OCI-LY3 (cell line): Measurements from ENCODE around the gene TAGLN2.

Source experiments
- EZH2phosphoT487 ChIP-seq: fragments of 200-600 bp; shearing (Covaris generic); IDR thresholded peaks from 2 replicates; pipeline ENCODE4 v1.6.1; 2018; ENCODE audit warnings: antibody characterized with exemption, mixed run types, low read depth
- TF ChIP-seq, protein P1 (sequence below): fragments of 200-600, 300-600 bp; sonication (generic); IDR thresholded peaks from 2 replicates; pipeline ENCODE4 v1.5.1; 2014; ENCODE audit warnings: antibody characterized with exemption, low read length, low read depth

DNA sequence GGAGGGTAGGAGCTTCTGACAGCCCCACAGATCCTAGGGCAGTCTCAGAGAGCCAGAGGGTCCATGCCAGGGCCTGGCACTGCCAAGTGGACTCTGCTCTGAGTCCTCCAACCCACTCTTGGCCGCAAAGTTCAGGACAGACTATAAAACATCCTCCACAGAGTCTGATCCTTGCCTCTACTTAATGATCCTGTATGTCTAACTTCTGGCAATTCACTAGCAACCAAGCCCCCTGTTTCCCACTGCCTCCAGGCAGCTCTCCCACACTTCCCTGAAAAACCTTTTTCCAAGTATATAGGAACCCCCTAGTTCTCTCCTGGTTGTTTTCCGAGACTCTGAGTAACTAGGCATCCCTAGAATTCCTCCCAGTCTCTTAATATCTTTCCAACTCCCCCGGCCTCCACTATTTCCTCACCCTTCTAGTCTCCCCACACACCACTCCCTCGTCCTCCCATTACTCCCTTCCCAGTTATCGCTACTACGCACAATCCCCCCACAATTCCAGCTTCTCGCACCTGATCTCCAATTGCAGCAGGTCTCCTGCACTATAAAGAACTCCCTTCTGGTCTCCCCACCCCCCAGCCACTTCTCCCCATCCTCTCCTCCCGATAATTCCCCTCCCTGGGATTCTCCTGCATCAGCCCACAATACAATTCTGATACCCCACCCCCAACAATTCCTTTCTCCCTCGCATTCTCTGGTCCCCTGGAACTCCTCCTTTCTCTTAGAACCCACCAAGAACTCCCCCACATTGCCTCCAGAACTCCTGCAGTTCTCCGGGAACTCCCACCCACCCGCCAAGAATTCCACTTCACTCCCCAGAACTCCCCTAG lies 19.5 kb upstream of the TAGLN2 start:
- TF ChIP-seq, protein P1, sequence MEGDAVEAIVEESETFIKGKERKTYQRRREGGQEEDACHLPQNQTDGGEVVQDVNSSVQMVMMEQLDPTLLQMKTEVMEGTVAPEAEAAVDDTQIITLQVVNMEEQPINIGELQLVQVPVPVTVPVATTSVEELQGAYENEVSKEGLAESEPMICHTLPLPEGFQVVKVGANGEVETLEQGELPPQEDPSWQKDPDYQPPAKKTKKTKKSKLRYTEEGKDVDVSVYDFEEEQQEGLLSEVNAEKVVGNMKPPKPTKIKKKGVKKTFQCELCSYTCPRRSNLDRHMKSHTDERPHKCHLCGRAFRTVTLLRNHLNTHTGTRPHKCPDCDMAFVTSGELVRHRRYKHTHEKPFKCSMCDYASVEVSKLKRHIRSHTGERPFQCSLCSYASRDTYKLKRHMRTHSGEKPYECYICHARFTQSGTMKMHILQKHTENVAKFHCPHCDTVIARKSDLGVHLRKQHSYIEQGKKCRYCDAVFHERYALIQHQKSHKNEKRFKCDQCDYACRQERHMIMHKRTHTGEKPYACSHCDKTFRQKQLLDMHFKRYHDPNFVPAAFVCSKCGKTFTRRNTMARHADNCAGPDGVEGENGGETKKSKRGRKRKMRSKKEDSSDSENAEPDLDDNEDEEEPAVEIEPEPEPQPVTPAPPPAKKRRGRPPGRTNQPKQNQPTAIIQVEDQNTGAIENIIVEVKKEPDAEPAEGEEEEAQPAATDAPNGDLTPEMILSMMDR: no peak
- no peak for TF ChIP-seq EZH2phosphoT487
